Jurkat, Clone E6-1 (cell line): ENCODE measurements around the gene HOXB2.
"Not testable (repeated sequence)": the region's sequence is repeated elsewhere in the genome, so short reads cannot be mapped to it uniquely, and the experiment has no call there.

ENCODE experiments used
- DNase-seq: peaks from one replicate; pipeline ENCODE4 v3.0.0-alpha.2; 2011; ENCODE audit warnings: low read depth, low spot score
- H3K4me3 ChIP-seq: 2 replicates; pipeline ENCODE4 v1.5.1; 2011; ENCODE audit warnings: mild to moderate bottlenecking, low read length, control low read depth, moderate library complexity

HOXB2 gene

GRCh38 chr17:48527547-48527932 is 17.4 kb downstream of the HOXB2 start:
- no peak overlapping the region for H3K4me3 ChIP-seq
- no peak for DNase-seq

DNA sequence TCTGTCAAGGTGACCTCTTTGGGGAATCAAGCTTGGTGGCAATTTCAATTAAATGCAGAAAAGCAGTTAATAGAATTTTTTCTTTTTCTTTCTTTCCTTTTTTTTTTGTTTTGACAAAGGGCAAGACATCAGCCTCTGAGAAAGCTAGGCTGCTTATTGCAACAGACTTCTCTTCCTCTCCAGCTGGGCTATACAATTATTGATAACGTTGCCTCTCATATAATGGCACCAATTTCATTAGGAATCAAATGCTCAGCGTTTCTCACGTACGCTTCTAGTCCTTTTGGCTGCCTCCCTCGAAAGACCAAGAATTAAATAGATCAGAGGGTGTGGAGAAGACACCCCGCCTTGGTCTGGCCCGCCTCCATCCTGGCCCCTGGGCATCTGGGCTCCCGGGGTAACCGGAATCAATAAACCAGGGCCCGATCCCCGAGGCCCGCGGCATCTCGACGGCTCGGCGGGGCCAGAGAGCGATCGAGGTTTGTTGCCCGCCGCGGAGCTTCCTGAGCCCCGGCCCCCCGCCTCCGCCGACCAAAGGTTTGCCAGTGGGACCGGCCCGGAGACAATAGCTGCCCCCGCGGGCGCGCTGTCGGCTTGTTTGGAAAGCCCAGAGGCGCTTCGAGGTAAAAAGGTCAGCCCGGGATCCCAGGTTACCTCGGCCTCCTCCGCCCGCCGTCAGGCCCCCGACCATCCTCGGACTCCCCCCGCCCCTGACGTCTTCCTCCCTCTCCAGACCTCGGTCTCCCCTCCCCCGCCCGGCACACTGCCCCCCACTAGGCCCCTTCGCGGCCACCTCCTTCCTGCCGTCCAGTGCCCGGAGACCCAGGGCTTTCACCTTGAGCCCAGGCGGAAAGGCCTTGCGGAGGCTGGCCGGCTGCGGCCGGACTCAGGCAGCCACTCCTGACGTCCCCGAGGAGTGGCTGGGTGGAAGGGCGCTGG is 18.0 kb downstream of the HOXB2 start:
- DNase-seq: no peak
- no peak overlapping the region for H3K4me3 ChIP-seq

DNA sequence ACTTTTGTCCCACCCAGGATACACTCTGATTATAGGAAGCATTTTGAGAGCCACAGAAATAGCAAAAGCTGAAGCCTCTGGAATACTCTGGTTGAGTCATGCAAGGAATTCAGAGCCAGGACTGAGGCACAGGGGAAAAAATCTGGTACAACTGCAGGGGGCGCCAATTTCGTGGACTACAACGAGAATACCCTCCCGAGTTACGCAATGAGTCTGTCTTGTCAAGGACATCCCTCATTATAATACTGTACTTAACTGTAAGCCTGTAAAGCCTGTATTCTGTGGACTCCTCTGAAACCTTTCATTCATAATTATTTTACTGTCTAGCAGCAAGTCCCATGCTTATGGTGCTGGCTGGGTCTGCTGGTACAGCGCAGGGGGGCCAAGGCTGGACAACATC is 21.9 kb downstream of the HOXB2 start:
- no peak for DNase-seq

DNA sequence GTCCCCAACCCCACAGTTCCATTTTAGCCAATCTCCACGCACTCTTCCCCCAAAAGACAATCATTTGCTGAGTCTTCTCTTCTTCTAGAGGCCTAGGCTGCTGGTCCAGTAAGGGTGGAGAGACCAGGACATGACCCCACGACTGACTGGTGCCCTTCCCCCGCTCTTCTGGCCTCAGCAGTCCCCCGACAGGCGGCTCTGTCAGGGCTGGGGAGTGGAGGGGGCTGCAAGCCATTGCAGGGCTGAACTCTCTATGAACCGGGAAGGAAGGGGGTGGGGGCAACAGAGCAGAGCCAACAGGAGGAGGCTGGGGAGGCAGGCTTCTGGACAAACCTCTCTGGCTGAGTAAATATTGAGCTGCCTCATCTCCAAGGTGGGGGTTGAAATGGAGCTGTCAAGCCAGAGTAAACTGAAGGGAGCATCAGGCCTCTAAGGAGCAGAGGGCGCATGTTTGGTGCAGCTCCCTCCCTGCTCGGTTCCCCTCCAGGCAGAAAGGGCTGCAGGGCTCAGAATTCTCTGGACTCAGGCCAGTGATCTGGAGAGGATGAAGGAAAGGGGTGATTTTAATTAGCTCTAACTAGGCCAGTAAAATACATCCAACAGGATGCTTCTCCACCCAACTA is 22.8 kb downstream of the HOXB2 start:
- H3K4me3 ChIP-seq: no peak overlapping the region
- no peak for DNase-seq

More for the DNA sequence above, 21.9 kb downstream of the HOXB2 start:
- no peak overlapping the region for H3K4me3 ChIP-seq

DNA sequence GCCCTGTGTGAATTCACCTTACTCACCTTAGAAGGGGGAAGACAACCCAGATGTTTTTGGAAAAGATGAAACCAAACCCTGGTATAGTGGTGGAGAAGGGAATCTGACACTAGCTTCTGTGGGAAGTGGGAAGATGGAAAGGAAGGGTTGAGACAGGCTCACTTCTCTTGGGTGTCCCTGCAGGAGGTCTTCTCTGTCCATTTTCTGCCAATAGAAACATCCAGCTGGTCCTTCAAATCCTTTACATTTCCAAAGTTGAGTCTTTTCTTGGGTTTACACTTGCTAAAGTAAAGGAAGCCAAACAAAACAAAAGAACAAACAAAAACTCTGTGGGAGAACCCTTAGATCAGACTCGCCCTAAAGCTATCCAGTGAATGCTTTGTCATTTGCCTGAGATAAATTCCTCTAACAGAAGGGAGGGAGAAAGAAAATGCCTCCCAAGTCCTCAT is 24.3 kb downstream of the HOXB2 start:
- no peak for DNase-seq
- H3K4me3 ChIP-seq: no peak overlapping the region

GRCh38 chr17:48519427-48519826 is 25.5 kb downstream of the HOXB2 start:
- H3K4me3 ChIP-seq: no peak overlapping the region
- DNase-seq: no peak

DNA sequence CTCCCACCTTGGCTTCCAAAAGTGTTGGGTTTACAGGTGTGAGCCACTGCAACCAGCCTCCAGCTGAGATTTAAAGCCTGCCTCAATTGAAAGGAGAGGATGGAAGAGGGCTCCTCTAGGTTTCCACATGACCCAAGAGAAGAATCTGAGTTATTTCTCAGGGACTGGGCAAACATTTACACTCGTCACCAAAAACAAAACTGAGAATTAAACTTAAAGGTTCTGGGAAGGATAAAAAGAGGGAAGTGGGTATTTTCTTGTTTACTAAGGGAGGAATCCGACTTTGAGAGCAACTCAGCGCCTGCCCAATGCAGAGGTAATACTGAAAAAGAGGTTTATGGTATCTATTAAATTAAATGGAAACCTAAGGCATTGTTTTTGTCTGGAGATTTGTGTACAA is 27.4 kb downstream of the HOXB2 start:
- no peak for DNase-seq
- H3K4me3 ChIP-seq: no peak overlapping the region

DNA sequence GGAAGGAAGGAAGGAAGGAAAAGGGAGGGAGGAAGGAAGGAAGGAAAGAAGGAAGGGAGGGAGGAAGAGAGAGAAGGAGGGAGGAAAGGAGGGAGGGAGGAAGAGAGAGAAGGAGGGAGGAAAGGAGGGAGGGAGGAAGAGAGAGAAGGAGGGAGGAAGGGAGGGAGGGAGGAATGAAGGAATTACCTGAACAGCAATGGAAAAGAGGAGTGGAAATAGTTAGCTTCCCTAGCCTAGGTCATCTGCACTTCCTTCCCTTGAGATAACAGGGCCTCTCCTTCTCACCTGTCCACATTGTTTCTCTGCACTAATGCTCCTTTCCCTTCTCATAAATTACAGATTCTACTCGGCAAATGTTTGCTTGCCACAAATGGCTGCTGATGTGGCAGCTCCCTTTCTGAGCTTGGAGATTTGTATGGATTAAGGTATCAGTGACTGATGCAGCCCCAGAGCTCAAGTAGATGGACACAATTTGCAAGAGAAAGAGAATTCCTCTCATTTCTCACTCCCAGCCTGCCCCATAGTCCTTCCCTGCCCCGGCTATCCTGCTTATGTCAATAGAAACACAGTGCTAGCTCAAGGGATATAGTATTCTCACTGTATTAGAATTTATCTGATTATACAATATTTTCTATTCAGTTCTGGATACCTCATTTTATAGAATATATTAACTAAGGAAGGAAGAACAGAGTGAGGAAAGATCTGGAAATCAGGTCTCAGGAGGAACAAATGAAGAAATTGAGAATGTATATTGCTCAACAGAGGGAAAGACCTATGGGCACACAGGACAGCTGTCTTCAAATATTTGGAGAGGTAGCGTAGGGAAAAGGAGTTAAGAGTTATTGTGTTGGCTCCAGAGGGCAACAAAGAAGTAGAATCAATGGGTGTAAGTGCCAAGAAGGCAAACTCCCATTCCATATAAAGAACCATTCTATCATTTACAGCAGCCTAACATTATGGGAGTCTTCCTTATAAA is 28.7 kb downstream of the HOXB2 start:
- no peak for DNase-seq
- no peak overlapping the region for H3K4me3 ChIP-seq

DNA sequence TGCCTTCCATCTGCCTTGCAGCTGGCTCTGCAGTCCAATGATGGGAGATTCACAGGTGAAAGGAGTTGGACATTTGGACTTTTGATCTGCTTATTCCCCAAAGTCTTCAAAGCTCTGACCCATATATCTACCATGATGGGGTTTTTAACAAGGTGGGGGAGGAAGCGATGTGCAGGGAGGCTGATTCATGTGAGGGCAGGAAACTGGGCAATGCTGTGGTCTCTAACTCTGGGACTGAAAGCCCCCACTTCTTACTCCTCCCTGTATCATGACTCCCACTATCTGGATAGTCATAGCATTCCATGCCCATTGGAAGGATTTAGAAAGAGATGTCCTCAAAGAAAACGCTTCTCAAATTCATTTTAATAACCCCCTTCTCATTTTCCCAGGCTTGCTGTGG is 30.4 kb downstream of the HOXB2 start:
- no peak overlapping the region for H3K4me3 ChIP-seq
- DNase-seq: no peak

GRCh38 chr17:48513666-48514455 is 31.0 kb downstream of the HOXB2 start:
- DNase-seq: no peak
- H3K4me3 ChIP-seq: no peak overlapping the region

GRCh38 chr17:48513097-48513496 is 31.8 kb downstream of the HOXB2 start:
- peak; percentile 14 for DNase-seq
- H3K4me3 ChIP-seq: no peak overlapping the region

DNA sequence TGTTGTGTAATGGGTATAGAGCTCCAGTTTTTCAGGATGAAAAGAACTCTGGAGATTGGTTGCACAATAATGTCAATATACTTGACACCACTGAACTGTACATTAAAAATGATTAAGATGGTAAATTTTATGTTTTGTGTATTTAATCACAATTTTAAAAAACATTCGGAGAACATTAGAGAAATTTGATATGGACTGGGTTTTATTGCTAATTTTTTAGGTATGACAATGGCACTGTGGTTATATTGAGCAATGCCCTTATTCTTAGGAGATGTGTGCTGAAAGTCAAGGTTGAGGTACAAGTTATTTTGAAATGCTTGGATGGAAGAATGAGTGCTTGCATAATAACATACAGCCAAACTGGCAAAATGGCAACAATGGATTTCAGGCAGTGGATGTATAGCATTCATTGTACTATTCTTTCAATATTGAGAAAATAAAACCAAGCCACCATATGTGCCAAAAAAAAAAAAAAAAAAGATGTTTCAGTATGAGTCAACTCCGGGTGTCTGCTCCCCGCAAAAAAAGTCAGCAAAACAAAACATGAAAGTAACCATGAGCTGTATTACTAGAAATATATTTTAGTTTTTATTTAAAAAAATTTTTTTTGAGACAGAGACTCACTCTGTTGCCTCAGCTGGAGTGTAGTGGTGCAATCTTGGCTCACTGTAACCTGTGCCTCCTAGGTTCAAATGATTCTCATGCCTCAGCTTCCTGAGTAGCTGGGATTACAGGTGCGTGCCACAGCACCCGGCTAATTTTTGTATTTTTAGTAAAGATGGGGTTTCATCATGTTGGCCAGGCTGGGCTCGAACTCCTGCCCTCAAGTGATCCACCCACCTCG is 33.9 kb downstream of the HOXB2 start:
- no peak for DNase-seq
- H3K4me3 ChIP-seq: no peak overlapping the region

DNA sequence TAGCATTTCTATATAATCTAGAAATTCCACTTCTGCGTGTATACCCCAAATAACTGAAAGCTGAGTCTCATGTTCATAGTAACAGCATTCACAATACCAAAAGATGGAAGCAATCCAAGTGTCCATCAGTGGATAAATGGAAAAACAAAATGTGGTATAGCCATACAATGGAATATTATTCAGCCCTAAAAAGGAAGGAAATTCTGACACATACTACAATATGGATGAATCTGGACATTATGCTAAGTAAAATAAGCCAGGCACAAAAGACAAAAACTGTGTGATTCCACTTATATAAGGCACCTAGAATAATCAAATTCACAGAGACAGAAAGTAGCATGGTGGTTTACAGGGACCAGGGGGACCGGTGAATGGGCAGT is 34.5 kb downstream of the HOXB2 start:
- DNase-seq: no peak
- H3K4me3 ChIP-seq: no peak overlapping the region

DNA sequence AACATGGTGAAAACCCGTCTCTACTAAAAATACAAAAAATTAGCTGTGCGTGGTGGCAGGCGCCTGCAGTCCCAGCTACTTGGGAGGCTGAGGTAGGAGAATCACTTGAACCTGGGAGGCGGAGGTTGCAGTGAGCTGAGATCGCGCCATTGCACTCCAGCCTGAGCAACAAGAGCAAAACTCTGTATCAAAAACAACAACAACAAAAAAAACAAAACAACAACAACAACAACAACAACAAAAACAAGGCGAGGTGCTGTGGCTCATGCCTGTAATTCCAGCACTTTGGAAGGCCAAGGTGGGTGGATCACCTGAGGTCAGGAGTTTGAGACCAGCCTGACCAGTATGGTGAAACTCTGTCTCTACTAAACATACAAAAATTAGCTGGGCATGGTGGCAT is 35.2 kb downstream of the HOXB2 start:
- DNase-seq, H3K4me3 ChIP-seq: not testable (repeated sequence)

DNA sequence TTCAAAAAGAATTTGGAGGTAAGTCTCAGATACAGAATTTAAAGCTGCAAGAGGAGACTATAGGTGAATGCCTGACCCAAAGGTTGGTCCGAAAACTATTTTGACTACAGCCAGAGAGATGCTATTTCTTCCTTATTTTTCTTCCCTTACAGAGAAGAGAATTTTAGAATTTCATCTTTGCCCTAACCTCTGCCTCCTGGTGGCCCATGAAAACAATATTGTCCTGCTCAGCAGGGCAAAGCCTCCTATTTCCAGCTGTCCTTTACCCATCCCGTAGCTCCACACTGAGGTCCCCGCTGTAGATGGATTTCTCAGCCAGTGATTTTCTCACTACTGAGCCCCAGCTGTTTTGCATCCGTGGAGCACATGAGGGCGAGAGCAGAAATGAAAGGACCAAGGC is 38.7 kb downstream of the HOXB2 start:
- no peak overlapping the region for H3K4me3 ChIP-seq
- no peak for DNase-seq

GRCh38 chr17:48505788-48506187 is 39.1 kb downstream of the HOXB2 start:
- no peak for DNase-seq
- H3K4me3 ChIP-seq: no peak overlapping the region

GRCh38 chr17:48504953-48505352 is 40.0 kb downstream of the HOXB2 start:
- no peak for DNase-seq
- no peak overlapping the region for H3K4me3 ChIP-seq

DNA sequence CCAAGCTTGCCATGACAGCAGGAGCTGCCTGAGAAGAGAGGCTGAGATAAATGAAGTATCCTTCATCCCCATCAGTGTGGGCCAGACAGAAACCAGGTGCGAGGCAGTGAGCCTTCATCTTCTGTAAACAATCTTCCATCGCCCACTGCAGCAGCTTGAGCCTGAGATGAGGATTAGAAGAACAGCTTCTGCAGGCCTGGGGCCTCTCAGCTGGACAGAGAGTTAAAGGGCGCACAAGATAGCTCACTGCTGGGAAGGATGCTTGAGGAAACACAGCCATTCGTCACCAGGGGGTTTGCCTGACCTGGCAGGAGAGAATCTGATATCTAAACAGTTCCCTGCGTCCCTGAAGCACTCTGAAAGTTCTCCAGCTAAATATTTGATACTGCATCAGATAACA is 41.2 kb downstream of the HOXB2 start:
- H3K4me3 ChIP-seq: no peak overlapping the region
- no peak for DNase-seq
